GM06990 (cell line): Measurements from ENCODE around the gene ZNF148.

Source experiments
- DNase-seq: peaks from one replicate; pipeline ENCODE4 v3.0.0-alpha.2; 2011; ENCODE audit not compliant: insufficient read length; ENCODE audit errors: extremely low read depth
- H3K27me3 ChIP-seq: replicated peaks from 2 replicates; pipeline ENCODE4 v1.6.0; 2011; ENCODE audit warnings: low read length; ENCODE audit not compliant: control insufficient read depth, insufficient read depth
- H3K36me3 ChIP-seq: 2 replicates; pipeline ENCODE4 v1.5.1; 2011; ENCODE audit warnings: low read length; ENCODE audit not compliant: control insufficient read depth, insufficient read depth
- H3K4me3 ChIP-seq: replicated peaks from 2 replicates; pipeline ENCODE4 v1.5.1; 2011; ENCODE audit warnings: low read depth, mild to moderate bottlenecking, control low read depth, low read length
- TF ChIP-seq, protein P1 (sequence below): IDR thresholded peaks from 2 replicates; pipeline ENCODE4 v1.5.1; 2011; ENCODE audit warnings: low read length, control low read depth, mild to moderate bottlenecking, inconsistent platforms; ENCODE audit not compliant: insufficient read depth, poor library complexity, severe bottlenecking

ZNF148 gene

DNA sequence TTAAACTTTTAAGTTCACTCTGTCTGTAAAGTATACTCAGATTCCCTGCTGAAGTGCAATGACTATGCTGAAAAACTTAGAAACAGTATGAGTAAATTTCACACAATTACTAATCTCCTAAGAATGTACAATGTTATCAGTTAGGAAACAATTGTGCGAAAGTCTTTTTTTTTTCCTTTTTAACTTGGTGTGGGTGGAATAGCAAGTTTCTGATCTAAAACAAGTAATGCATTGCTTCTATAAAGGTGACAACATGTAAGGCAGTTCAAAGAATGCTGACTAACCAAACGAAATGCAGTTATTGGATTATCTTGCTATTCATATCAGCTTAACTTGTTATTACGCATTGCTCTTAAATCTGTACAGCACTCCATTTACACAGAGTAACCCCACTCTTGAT is 143.2 kb downstream of the ZNF148 start:
- Histone ChIP-seq H3K4me3 (no peak overlapping the region), H3K36me3 (peaks cover 2% of the 10 kb centered on the region), H3K27me3 (no peaks in the 10 kb centered on the region)
- DNase-seq: peak; percentile 13
- TF ChIP-seq, protein P1, sequence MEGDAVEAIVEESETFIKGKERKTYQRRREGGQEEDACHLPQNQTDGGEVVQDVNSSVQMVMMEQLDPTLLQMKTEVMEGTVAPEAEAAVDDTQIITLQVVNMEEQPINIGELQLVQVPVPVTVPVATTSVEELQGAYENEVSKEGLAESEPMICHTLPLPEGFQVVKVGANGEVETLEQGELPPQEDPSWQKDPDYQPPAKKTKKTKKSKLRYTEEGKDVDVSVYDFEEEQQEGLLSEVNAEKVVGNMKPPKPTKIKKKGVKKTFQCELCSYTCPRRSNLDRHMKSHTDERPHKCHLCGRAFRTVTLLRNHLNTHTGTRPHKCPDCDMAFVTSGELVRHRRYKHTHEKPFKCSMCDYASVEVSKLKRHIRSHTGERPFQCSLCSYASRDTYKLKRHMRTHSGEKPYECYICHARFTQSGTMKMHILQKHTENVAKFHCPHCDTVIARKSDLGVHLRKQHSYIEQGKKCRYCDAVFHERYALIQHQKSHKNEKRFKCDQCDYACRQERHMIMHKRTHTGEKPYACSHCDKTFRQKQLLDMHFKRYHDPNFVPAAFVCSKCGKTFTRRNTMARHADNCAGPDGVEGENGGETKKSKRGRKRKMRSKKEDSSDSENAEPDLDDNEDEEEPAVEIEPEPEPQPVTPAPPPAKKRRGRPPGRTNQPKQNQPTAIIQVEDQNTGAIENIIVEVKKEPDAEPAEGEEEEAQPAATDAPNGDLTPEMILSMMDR: no peak

DNA sequence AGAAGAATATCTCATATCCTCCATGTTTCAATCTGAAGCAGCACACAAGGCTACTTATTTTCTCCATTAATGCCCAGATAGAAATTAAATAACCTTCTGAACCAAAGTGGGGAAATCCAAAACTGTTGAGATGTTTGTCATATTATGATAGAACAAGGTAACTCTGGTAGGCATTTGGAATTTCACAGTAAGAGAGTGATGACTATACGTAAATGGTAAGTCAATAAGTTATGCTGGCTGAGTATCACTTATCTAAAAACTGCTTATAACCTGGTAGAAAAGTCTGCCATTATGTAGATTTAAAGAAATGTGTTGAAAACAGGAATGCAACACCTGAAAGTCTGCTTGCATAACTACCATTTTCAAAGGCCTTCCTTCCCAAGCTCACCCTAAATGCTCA is 145.4 kb downstream of the ZNF148 start:
- TF ChIP-seq, protein P1: no peak
- H3K4me3 ChIP-seq: no peak overlapping the region
- DNase-seq: no peak
- H3K27me3 ChIP-seq: no peaks in the 10 kb centered on the region
- peaks cover 2% of the 10 kb centered on the region for H3K36me3 ChIP-seq

DNA sequence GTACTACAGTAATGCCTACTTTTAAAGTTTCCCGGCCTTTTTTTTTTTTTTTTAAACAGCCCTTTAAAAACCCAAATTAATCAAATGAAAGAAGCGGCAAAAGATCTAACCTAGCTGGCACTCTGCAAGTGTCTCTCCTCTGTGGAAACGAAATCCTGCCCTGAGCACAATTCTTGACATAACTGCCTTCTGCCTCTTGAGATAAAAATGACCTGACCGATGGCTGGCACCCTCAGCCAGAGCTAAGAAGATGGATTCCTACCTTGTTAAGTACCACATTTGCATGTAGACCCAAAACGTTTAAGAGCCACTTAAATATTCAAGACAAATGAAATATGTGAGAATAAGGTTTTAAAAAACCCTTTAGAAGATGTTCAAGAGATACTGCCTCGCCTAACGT is 146.0 kb downstream of the ZNF148 start:
- no peak for DNase-seq
- Histone ChIP-seq H3K27me3 (no peaks in the 10 kb centered on the region), H3K36me3 (peaks cover 2% of the 10 kb centered on the region), H3K4me3 (no peak overlapping the region)
- TF ChIP-seq, protein P1: no peak

DNA sequence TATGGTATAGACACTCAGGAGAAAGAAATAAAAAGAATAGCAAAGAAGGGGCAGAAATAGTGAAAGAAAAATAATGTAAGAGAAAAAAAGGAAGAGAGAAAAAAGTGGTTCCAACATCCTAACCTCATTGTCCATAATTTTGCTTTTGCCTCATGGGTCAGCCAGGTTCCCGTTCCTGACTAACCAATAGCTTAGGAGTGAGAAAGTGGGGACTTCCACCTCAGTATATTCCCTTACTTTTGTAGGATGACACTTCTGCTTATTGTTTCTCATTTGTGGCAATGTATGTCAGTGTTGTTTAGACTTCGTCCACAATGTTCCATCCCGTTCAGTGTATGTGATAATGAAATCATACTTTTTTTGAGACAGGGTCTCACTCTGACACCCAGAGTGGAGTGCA is 153.3 kb downstream of the ZNF148 start:
- Histone ChIP-seq H3K27me3 (no peaks in the 10 kb centered on the region), H3K36me3 (no peaks in the 10 kb centered on the region), H3K4me3 (no peak overlapping the region)
- DNase-seq: no peak
- TF ChIP-seq, protein P1: no peak

DNA sequence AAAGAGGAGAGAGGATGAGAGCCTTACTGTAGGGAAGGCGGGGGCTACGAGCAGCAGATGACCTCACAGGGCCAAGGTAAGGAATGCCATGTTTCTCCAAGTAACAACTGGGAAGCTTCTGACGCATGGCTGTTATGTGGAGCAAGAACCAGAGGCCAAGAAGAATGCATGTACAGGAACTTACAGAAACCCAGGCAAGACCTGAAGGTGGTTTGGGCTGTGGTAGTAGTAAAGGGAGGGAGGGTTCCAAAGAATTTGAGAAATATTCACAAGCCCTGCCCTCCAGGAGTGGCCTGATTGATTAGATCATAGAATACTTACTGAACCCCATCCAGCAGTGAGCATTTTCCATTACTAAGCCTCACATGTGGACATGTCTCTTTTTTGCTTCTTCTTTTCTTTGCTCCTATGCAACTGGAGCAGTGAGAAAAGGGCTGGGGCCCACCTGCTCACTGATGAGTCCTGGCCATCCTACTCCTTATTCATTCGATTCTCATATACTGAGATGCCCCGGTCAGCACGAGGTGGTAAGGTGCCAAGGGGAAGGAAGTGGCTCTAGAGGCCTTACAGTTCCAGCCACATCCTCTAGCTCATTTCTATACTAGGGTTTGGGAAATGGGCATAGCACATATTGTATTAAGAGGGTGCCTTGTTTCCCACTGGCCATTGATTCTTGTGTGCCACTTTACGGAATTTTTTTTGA is 154.2 kb downstream of the ZNF148 start:
- Histone ChIP-seq H3K27me3 (no peaks in the 10 kb centered on the region), H3K36me3 (no peaks in the 10 kb centered on the region), H3K4me3 (no peak overlapping the region)
- TF ChIP-seq, protein P1: no peak
- DNase-seq: no peak

DNA sequence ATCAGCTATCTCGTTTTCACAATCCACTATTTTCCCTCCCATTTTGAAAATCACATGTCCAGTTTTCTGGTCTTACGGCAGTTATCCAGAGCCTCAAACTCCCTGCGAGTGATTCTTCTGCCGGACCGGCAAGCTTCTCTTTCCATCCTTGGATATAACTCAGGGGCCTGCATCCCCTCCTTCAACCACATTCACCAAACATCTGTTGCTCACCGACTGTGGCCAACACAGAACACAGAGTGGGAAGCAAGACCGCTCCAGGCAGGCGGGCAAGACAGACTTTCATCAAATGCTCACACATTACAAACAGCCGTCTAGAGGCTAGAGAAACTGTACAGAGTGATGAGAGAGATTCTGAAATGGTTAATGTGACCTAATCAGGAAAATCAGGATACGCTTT is 154.9 kb downstream of the ZNF148 start:
- TF ChIP-seq, protein P1: no peak
- H3K36me3 ChIP-seq: no peaks in the 10 kb centered on the region
- DNase-seq: no peak
- H3K27me3 ChIP-seq: no peaks in the 10 kb centered on the region
- H3K4me3 ChIP-seq: no peak overlapping the region
